ENCODE results near the gene COL5A1.

GRCh38 chr9:134784577-134785305, 143.1 kb downstream of the COL5A1 start:
- no peak for TF ChIP-seq CTCF (optimal IDR thresholded peaks at IDR 0.05 in 1 of 3, IDR thresholded peaks at IDR 0.05 in 1 of 3, conservative IDR thresholded peaks at IDR 0.05 in 1 of 3; ENCODE audit: extremely low read depth in 1 of 3, insufficient read depth in 2 of 3, low read length in 3 of 3)
- no peak for TF ChIP-seq EZH2 (IDR thresholded peaks at IDR 0.05; ENCODE audit: low read length)
